ENCODE measurements around the gene CASP9.
"Not testable (repeated sequence)": the region's sequence is repeated elsewhere in the genome, so short reads cannot be mapped to it uniquely, and the experiment has no call there.

GRCh38 chr1:15466955-15467625 lies 56.9 kb downstream of the CASP9 start:
- not testable (repeated sequence) for TF ChIP-seq POLR2AphosphoS5 (IDR thresholded peaks at IDR 0.05; ENCODE audit: borderline replicate concordance, low read depth, low read length); EZH2 (IDR thresholded peaks at IDR 0.05)
